ENCODE measurements around the gene KLF7.
A peak's percentile ranks its signal among the peaks of the same experiment; 100 is the strongest.

The KLF7 gene

GRCh38 chr2:207156451-207157161 lies 9.1 kb downstream of the KLF7 start:
- no peaks in the 10 kb centered on the region for H3K27me3 Mint-ChIP-seq (ENCODE audit: low read depth)
- H3K27ac Mint-ChIP-seq: peak overlapping the region in 1 of 3 experiments; percentile 46
- H3K4me1 Mint-ChIP-seq: peaks cover 83% of the 10 kb centered on the region
- TF ChIP-seq CTCF (IDR thresholded peaks at IDR 0.05; ENCODE audit: unreplicated experiment in 3 of 3): no peak
- H3K9me3 Mint-ChIP-seq: no peaks in the 10 kb centered on the region
- no peak overlapping the region for H3K4me3 Mint-ChIP-seq
- peaks cover 4% of the 10 kb centered on the region for H3K36me3 Mint-ChIP-seq (ENCODE audit: low read depth)

DNA sequence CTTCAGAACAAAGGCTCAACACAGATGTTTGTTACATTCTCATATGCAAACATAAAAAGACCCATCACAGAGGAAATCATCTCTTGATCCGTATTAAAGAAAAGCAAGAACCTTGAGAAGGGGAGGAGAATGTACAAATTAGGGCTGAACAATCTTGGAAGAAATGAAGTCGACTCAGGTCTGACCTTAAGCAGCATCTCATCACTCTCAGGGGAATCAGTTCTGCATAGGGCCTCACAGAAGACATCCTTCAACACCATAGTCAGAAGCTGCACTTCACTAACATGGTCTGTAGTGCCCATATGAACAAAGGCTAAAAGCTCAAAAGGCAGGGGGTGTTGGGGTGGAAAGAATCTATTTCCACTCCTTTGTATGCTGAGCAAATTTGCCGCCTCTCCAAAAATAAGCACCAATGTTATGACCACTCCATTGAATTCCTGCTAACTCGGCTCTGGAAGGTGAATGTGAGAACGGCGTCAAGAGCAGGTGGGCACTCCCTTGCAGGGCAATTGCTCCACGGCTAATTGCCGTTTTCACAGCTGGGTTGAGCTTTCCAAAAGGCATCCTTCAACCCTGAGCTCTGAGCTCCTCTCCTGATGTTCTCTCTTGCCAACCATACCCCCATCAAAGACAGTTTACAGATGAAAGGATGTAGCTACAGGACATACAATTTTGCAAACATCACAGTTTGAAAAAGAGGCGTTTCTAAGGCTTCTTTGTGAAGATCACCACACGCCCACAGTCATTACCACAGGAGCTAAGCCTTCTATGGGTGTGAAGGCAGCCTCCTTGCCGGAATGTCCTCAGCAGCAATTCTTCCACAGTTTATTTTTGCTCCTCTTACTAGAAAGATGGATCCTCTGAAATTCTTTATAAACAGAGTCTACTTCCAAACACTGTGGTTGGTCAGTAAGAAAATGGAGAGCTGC lies 10.0 kb downstream of the KLF7 start:
- H3K4me1 Mint-ChIP-seq: peaks cover 81% of the 10 kb centered on the region
- peaks cover 4% of the 10 kb centered on the region for H3K36me3 Mint-ChIP-seq (ENCODE audit: low read depth)

DNA sequence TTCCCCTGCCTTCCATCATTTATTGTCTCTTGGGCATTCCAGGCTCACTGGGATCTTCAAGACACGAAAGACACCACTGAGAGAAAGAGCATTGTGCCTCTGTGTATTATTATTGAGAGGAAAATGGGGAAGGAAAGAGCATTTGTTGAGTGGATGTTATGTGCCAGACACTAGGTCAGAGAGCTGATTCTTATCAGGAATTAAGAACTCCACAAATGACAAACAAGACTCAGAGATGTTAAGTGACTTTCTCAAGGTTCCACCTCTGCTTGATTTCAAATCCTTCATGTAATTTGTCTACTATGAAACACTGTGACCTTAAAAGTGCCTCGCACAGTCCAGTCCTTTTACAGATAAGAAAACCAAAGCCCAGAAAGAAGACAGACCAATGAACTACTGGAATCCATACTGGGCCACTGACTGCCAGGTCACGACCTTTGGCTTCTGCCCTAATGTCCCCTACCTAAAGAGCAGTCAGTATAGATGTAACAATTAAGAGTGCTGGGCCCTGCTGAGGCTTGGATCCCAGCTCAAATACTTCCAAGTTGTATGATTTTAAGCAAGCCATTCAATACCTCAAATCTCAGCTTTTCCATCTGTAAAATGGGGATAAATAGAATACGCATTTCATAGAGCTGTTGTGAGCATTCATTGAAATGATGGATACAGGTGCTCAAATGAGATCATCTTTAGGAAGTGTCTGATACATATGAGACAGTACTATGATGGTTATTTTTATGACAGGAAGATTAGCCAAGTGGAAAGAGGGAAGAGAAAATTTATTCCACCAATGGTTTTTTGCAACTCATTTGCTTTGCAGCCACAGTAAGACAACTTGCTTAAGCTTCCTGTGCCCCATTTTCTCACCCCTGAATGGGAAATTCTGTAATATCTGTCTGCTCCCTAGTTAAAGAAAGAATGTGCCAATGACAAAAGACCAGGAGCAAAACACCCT lies 10.9 kb downstream of the KLF7 start:
- no peaks in the 10 kb centered on the region for H3K9me3 Mint-ChIP-seq
- H3K4me3 Mint-ChIP-seq: no peak overlapping the region
- H3K27me3 Mint-ChIP-seq (ENCODE audit: low read depth): no peaks in the 10 kb centered on the region
- no peak for TF ChIP-seq CTCF (IDR thresholded peaks at IDR 0.05; ENCODE audit: unreplicated experiment in 3 of 3)
- H3K4me1 Mint-ChIP-seq: peaks cover 84% of the 10 kb centered on the region
- H3K36me3 Mint-ChIP-seq (ENCODE audit: low read depth): peaks cover 4% of the 10 kb centered on the region
- H3K27ac Mint-ChIP-seq: peak overlapping the region; percentile 16 to 53 (median 44)

More for the DNA sequence above, 10.0 kb downstream of the KLF7 start:
- H3K9me3 Mint-ChIP-seq: no peaks in the 10 kb centered on the region
- TF ChIP-seq CTCF (IDR thresholded peaks at IDR 0.05; ENCODE audit: unreplicated experiment in 3 of 3): no peak
- H3K27me3 Mint-ChIP-seq (ENCODE audit: low read depth): no peaks in the 10 kb centered on the region
- peak overlapping the region in 2 of 3 experiments; percentile 31 to 46 for H3K27ac Mint-ChIP-seq
- H3K4me3 Mint-ChIP-seq: no peak overlapping the region

GRCh38 chr2:207153266-207153975 lies 12.3 kb downstream of the KLF7 start:
- H3K27ac Mint-ChIP-seq: peak overlapping the region; percentile 17 to 63 (median 44)
- H3K4me3 Mint-ChIP-seq: no peak overlapping the region
- H3K27me3 Mint-ChIP-seq (ENCODE audit: low read depth): no peaks in the 10 kb centered on the region
- no peaks in the 10 kb centered on the region for H3K9me3 Mint-ChIP-seq
- H3K36me3 Mint-ChIP-seq (ENCODE audit: low read depth): peaks cover 14% of the 10 kb centered on the region
- TF ChIP-seq CTCF (IDR thresholded peaks at IDR 0.05; ENCODE audit: unreplicated experiment in 3 of 3): no peak
- H3K4me1 Mint-ChIP-seq: peaks cover 92% of the 10 kb centered on the region

DNA sequence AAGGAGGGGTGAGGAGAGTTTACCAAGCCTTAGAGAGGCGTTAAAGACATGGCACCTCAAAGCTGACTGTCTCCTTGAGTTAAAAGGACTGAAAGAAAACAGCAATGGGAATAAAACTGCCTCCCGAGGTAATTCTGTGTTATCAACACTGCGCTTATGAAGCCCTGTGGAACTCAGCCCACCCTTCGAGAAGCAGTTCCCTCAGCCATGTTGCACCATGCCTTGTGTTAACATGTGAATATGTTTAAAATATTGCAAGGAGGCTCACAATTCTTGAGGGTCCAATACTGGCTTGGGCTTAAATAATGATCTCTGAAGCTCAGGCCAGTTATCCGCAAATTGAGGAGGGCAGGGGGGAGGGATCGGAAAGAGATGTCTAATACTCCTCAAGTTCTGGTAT lies 14.7 kb downstream of the KLF7 start:
- Mint-ChIP-seq H3K27me3 (ENCODE audit: low read depth) (no peaks in the 10 kb centered on the region), H3K4me3 (peak overlapping the region in 2 of 3 experiments; percentile 10 to 33), H3K36me3 (ENCODE audit: low read depth) (peaks cover 21% of the 10 kb centered on the region), H3K27ac (peak overlapping the region; percentile 34 to 63 (median 59)), H3K9me3 (no peaks in the 10 kb centered on the region), H3K4me1 (peaks cover 86% of the 10 kb centered on the region)
- no peak for TF ChIP-seq CTCF (IDR thresholded peaks at IDR 0.05; ENCODE audit: unreplicated experiment in 3 of 3)
